Embryonic facial prominence (tissue), 1 donor: ENCODE results near the gene ULK1.
A peak's percentile ranks its signal among the peaks of the same experiment; 100 is the strongest.

Experiments
- DNase-seq: peaks from one replicate; pipeline ENCODE4 v3.0.0-alpha.2; 2016; ENCODE audit errors: extremely low spot score

ULK1 gene

GRCh38 chr12:131920157-131920508, 25.7 kb downstream of the ULK1 start:
- DNase-seq = no peak

GRCh38 chr12:131920902-131921840, 26.7 kb downstream of the ULK1 start:
- DNase-seq = no peak

- DNase-seq = no peak
Observed at GRCh38 chr12:131921866-131922769, 27.7 kb downstream of the ULK1 start.

DNA sequence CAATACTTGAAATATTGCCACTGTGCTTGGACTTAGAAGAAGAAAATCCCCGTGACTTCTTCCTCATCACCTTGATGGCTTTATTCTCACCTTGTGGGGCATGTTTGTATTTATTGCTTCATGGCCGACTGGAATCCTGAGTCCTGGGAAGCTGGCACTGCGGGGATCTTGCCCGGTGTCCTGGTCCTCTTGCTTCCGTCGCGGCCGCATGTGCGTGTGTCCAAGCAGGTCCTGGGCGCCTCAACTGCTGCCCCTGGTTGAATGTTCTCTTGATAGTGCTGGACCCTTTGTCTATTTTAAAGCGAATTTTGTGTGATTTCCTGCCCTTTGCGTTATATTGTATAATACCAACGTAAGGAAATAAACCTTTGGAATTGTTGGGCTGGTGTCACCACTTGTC, 28.4 kb downstream of the ULK1 start:
- DNase-seq = no peak

DNA sequence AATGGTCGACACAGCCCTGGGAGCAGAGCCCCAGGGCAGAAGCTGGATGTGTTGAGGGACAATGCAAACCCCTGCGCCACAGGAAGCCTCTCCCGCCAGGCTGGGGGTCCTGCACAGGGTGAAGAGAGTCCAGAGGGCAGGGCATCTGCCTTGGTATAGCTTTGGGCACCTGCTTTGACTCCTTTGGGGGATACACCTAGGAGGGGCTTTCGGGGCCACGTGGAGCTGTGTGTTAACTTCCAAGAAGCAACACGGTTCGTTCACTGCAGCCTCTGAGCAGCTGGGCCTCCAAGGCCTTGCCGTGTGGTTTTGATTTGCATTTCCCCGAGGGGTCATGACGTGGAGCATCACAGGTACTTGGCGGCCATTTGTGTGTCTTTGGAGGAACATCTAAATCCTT, 28.8 kb downstream of the ULK1 start:
- DNase-seq = no peak

DNA sequence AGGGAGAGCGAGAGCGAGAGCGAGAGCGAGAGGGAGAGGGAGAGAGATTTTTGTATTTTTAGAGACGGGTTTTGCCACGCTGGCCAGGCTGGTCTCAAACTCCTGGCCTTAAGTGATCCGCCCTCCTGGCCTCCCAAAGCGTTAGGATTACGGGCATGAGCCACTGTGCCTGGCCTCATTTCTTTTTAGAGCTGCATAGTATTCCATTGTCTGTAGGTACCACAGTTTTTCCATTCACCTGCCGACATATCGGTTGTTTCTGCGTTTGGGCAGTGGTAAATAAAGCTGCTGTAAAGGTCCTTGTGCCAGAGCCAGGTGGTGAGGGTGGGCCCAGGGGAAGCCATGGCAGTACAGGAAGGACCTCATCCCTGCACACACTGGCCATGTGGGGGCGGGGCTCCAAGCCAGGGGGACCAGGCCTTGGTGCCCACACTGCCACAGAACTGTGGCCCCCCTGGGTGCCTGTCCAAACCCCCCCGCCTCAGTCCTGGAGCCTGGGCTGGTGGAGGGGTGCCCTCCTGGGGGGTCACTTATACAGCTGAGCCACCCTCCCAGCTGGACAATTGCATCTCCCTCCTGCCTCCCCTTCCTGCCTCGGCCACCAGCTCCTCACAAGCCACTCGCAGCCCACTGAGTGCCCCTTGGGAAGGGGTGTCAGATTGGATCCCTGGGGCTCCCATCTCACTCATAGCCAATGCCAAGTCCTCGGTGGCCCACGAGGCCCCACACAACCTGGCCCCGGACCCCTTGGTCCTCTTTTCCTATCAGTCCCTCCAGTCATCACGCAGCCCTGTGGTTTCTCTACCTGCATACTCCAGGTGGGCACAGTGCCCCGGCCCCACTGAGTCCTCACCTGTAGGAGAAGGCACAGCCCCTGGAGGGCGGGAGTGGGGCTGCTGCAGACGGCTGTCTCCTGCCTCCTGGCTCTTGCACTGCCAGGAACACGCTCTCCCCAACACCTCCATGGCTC, 33.0 kb downstream of the ULK1 start:
- DNase-seq = no peak

- no peak for DNase-seq
Observed at GRCh38 chr12:131928080-131928710, 33.8 kb downstream of the ULK1 start.

GRCh38 chr12:131928711-131929580, 34.5 kb downstream of the ULK1 start, which contains the start of gene PUS1:
Gene PUS1, plus strand, starts transcription at chr12:131929276. Its CDS starts 447 bp downstream, at chr12:131929723.
- DNase-seq = peak; percentile 87

GRCh38 chr12:131929581-131930456, 35.4 kb downstream of the ULK1 start:
- no peak for DNase-seq

GRCh38 chr12:131930510-131930909, 36.1 kb downstream of the ULK1 start:
- no peak for DNase-seq

GRCh38 chr12:131933387-131933786, 39.0 kb downstream of the ULK1 start:
- DNase-seq = no peak

DNA sequence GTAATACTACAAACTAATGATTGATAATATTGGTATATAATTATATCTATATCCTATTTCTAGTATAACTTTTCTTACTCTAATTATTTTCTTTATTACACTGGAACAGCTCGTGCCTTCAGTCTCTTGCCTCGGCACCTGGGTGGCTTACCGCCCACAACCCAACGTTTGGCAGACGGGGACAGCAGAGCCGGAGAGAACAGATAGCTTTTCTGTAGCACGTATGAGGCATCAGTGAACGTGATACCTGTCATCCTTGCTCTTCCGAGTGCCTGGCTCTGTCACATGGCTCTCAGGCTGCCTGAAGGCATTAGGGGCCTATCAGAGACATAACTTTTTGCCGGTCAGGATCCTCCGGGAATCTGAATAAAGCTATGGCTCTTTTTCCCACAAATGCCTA, 40.1 kb downstream of the ULK1 start:
- no peak for DNase-seq

DNA sequence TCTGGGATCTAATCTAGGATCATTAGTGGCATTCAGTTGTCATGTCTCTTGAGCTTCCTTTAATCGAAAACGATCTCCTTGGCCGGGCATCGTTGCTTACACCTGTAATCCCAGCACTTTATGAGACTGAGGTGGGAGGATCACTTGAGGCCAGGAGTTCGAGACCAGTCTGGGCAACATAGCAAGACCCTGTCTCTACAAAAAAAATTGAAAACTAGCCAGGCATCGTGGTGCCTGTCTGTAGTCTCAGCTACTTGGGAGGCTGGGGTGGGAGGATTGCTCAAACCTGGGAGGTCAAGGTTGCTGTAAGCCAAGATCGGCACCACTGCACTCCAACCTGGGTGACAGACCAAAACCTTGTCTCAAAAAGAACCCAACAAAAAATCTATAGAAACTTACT, 43.7 kb downstream of the ULK1 start:
- DNase-seq = no peak

DNA sequence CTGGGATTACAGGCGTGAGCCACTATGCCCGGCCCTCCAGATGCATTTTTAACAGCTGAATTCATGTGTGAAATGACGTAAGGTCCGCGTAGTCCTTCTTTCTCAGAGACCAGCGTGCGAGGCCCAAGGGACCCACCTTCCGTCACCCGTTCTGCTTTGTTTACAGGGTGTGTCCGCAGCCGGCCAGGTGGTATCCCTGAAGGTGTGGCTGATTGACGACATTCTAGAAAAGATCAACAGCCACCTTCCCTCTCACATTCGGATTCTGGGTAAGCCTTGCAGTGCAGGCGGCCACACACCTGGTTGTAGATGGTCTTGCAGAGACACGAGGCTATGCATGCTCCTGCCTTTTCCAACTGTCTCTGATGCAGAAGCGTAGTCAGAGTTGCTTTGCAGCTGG, 44.6 kb downstream of the ULK1 start:
- no peak for DNase-seq

DNA sequence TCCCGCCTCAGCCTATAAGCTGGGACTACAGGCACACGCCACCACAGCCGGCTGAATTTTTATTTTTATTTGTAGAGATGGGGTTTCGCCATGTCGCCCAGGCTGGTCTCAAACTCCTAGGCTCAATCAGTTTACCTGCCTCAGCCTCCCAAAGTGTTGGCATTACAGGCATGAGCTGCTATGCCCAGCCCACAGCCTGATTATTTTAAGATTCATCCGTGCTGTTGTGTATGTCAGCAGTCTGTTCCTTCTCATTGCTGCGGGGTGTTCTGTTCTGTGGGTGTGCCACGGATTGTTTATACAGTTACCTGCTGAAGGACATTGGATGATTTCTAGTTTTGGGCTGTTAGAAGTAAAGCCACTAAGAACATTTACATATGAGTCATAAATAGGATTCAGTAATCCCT, 45.7 kb downstream of the ULK1 start:
- no peak for DNase-seq

- DNase-seq = no peak
Observed at GRCh38 chr12:131941116-131941986, 46.9 kb downstream of the ULK1 start.

- no peak for DNase-seq
Observed at GRCh38 chr12:131941987-131942341, 47.5 kb downstream of the ULK1 start.

GRCh38 chr12:131942671-131943070, 48.2 kb downstream of the ULK1 start:
- no peak for DNase-seq
